Dermis microvascular lymphatic vessel endothelial cell (primary cell): ENCODE results near the gene MYMX. TPM values are rescaled to one million over a fixed set of nuclear protein-coding genes. Genes with fewer than 3 reads are reported as not detected.

ENCODE experiments used
- DNase-seq, 2 donors: peaks; one replicate each; pipeline versions ENCODE4 v3.0.0 to v3.0.0-alpha.2; 2010; ENCODE audit warnings: low read depth in 2 of 2
- total RNA-seq: library from RNA; depleted of rRNA; stranded (reverse); fragments of >200 nt; gene quantifications from 2 replicates; pipeline ENCODE4 v1.2.1, GENCODE V29; 2014

The MYMX gene
- total RNA-seq, 1 donor from 2014 or later, result 0.13 TPM

GRCh38 chr6:44262467-44263353, 46.0 kb downstream of the MYMX start:
- no peak for DNase-seq

GRCh38 chr6:44263354-44264100, 46.8 kb downstream of the MYMX start:
- peak; percentile 62 to 72 for DNase-seq

GRCh38 chr6:44264154-44265006, 47.7 kb downstream of the MYMX start:
- no peak for DNase-seq

GRCh38 chr6:44265007-44265721, 48.4 kb downstream of the MYMX start, which contains the start of gene NFKBIE:
Gene NFKBIE (minus strand): TSS chr6:44265551. CDS start chr6:44265346, 205 bp downstream.
- DNase-seq, result peak; percentile 75 to 92

GRCh38 chr6:44265722-44266233, 49.1 kb downstream of the MYMX start:
- no peak for DNase-seq

- no peak for DNase-seq
These were observed 49.6 kb downstream of the MYMX start for GRCh38 chr6:44266347-44266746.

GRCh38 chr6:44267252-44267651, 50.5 kb downstream of the MYMX start:
- DNase-seq, result no peak

Other genes starting within 250 kb of the MYMX start
- gene MRPL14, start 89.5 kb upstream of the MYMX start, total RNA-seq, result 52.6 and 57.9 TPM in 2 replicates
- 10.5 and 21.7 TPM in 2 replicates for gene TMEM63B, start 89.4 kb upstream of the MYMX start, total RNA-seq
- 0.76 and 1.9 TPM in 2 replicates for gene CAPN11, start 58.1 kb upstream of the MYMX start, total RNA-seq
- 27.3 and 37.0 TPM in 2 replicates for gene SLC29A1, start 6.7 kb downstream of the MYMX start, total RNA-seq
- gene HSP90AB1, start 30.2 kb downstream of the MYMX start, total RNA-seq, result 448 and 497 TPM in 2 replicates
- gene SLC35B2, start 40.6 kb downstream of the MYMX start, total RNA-seq, result 38.0 and 54.6 TPM in 2 replicates
- gene NFKBIE, start 48.6 kb downstream of the MYMX start, total RNA-seq, result 9.6 and 15.0 TPM in 2 replicates
- not detected in 2 replicates for gene TMEM151B, start 53.5 kb downstream of the MYMX start, total RNA-seq
- gene AARS2, start 96.4 kb downstream of the MYMX start, total RNA-seq, result 10.7 and 12.6 TPM in 2 replicates
- not detected in 2 replicates for gene SPATS1, start 125.7 kb downstream of the MYMX start, total RNA-seq
- 14.0 and 15.4 TPM in 2 replicates for gene CDC5L, start 170.8 kb downstream of the MYMX start, total RNA-seq